Measurements from ENCODE around the gene OR1L6.

The OR1L6 gene, protein sequence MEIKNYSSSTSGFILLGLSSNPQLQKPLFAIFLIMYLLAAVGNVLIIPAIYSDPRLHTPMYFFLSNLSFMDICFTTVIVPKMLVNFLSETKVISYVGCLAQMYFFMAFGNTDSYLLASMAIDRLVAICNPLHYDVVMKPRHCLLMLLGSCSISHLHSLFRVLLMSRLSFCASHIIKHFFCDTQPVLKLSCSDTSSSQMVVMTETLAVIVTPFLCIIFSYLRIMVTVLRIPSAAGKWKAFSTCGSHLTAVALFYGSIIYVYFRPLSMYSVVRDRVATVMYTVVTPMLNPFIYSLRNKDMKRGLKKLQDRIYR

DNA sequence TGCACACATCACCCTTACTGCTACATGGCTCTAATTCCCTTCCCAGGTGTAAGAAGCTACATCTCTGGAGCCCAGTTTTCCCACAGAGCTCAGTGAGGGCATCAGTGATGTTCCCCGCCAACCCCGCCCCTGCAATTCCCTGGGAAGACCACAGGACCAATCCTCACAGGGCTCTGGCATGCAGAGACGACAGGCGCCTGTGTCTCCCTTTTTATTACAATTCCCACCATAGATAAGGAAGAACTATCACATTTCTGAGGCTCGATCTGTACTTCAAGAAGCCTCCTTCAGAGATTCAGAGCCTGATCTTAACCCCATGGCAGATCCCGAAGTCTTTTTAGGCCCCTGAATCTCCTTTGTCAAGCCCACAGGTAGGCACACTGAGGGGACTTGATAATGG is at the start of gene OR1L6:
OR1L6 (plus strand) TSS at position 301 of the 400 bp plus-strand sequence. CDS start 7,545 bp downstream, outside the sequence.
- no peak for DNase-seq

DNA sequence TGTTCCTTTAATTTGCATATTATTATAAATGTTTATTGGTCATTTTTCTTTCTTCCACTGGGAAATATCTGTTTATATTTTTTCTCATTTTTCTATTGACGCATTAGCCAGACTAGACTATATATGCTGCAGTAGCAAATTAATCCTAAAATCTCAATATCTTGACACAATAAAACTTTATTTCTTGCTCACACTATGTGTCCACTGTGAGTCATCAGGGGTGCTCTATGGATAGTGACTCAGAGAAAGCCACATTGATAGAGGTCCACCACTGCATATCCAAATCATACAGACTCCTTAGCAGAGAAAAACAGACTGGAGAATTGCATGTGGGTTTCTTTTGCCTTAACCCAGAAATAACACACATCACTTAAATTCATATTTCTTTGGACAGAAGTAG is 46.4 kb upstream of the OR1L6 start:
- no peak for DNase-seq

DNA sequence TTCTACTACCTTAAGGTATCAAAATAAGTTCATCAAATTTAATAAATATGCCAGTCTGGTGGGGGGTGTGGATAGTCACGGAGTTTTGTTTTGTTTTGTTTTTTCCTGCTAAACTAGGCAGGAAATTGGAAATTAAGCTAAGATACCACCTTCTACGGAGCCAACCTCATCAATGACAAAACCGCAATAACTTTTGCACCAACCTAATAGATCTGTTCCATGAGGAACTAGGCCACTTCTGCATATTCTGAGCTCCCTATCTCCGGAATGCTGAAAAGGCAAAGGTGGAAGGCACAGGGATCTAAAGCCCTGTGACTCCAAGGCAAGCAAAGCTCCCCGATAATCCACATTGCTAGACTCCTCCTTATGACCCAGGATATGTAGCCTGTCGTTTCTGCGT is 24.1 kb upstream of the OR1L6 start:
- no peak for DNase-seq

DNA sequence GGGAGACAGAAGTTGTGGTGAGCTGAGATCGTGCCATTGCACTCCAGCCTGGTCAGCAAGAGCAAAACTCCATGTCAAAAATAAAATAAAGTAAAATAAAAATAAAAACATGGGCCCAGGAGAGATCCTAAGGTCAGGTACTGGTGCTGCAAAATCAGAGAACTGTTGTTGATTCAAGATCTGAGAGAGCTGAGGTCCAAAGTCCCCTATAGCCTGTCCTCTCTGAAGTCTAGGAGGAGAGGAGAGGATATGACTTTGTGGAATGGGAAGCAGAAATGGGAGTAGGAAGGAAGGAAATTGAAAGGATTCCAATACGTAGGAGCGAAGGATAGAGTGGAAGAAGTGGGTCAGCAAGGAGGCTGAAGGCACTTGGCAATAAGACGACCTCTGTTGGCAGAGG is 22.9 kb upstream of the OR1L6 start:
- DNase-seq: no peak

DNA sequence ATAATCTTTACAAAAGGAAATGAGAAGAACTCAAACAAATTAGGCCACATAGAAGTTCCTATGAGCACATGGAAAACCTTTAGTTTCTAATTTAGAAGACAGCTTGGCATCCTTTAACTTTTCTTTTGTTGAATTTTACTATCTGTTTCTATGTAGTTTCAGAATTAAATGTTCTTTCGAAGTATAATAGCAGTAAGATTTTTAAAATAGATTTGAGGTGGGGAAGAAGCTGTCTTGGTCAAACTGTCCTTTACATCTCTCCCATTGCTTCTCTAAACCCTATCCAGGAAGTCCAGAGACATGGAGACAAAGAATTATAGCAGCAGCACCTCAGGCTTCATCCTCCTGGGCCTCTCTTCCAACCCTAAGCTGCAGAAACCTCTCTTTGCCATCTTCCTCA is 18.4 kb upstream of the OR1L6 start, which contains the start of gene OR1L4:
OR1L4 (plus strand) TSS at position 301 of the 400 bp plus-strand sequence; CDS start at position 301, 0 bp downstream.
- no peak for DNase-seq

DNA sequence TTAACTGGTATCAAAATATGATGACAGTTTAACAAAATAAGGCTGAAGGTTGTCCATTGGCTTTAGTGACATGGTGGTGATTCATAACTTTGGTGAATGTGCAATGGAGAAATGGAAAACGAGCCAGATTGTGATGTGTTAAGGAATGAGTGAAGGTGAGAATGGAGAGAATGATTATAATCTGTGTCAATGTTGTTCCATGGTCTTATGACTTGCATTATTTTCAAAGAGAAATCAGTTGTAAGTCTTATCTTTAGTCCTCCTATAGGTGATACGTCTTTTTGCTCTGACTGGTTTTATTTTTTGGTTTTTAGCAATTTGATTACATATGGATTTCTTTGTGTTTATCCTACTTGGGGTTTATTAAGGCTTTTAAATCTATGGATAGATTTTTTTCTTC is 12.7 kb downstream of the OR1L6 start:
- no peak for DNase-seq

DNA sequence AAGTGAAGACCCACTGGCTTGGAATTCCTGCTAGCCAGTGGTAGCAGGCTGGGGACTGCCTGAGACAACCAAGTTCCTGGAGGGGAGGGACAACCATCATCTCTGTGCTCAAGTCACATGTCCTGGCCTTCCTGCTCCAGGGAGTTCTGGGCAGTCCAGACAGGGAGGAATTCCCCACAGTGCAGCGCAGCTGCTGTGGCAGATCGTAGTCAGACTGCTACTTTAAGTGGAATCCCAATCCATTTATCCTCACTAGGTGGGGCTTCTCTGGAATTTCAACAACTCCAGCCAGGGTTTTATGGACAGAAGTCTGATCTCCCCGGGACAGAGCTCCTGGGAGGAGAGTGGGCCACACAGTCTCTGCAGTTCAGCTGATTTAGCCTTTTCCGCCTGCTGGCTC is 25.7 kb downstream of the OR1L6 start:
- no peak for DNase-seq

DNA sequence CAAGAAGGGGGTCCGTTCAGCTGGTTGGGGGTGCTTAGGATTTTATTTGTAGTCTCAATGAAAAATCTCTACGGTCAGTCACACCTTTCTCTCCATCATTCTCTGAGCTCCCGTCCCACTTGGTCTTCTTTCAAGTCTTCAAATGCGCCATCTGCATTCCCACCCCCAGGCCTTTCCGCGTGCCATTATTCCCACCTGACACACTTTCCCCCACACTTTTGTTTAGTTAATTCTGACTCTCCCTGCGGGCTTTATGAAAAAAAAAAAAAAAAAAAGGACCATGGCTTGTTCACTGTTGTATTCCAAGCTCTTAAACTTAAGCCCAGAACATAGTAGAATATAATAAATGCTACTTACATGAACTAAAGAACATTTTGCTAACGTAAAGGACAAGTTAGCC is 34.9 kb downstream of the OR1L6 start:
- DNase-seq: no peak

DNA sequence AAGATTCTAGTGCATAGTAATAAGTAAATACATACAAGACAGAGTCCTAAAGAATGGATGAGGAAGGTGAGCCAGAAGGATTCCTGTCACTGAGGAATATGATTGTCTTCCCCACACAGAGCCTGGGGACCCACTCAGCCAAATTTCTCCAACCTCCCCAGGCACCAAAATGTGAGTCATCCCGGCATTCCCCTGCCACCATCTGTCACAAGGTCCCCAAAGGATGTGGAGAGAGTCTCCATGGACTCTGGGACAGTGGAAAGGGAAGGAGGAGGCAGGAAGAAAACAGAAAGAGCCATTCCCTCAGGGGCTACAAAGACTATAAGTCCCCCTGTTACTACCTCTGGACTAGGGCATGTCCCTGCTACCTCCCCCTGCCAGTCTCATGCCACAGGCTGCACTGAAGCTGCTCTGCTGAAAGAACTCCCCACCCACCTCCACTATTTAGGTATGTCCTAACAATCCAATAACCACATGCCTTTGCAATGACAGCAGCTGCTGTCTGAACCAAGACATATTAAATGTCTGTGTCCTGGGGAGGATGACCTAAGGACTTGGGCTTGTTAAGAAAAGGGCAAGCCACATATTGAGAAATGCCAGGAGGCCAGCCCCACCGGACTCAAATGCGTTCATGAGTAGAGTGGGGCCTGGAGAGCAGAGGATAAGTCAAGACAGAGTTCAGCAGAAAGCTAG is 36.0 kb downstream of the OR1L6 start:
- no peak for DNase-seq

DNA sequence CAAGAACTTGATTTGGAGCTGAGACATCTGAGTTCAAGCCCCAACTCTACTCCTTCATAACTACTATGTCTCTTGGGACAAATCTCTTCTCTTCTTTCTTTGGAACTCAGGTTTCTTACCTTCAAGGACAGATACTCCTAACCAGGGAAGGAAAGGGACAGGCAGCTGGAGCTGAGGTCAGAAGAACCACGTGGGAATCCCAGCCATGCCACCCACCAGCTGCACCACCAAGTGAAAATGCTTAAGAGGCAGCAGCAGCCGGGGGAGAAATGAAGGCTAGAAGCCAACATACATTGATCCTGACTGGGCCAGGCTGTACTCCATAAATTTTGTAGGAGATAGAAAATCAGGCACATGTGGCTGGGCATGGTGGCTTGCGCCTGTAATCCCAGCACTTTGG is 37.1 kb downstream of the OR1L6 start:
- no peak for DNase-seq

DNA sequence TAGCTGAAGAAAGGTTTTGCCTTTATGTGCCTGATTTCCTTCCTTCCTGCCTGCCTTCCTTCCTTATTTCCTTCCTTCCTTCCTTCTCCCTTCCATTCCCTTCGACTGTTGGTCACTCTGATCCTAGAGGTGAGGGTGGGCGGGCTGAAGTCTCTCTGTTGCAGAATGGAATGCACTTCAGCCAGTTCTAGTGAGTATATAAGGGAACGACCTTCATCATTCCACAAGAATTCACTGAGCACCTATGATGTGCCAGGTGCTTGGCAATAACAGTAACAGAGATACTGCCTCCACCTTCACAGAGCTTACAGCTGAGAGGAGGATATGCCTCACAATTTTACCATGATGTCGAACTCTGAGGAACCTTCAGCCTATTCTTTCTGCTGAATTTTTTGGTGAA is 37.9 kb downstream of the OR1L6 start:
- no peak for DNase-seq

DNA sequence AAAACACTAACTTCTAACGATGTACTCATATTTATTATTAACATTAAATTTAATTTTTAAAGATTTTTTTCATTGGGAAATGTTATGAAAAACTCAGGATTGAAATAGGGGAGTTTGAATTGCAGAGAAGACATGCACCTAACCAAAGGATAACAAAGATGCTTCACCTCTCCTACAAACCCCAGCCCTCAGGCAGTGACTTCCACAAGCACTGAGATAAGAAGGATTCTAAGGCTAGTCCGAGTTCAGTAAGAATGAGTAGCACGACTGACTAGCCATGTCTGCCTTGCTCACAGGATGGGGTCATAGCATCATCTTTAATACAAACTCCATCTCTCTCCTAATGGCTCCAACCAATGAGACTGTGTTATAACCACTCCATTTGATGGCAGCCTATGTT is 39.6 kb downstream of the OR1L6 start:
- DNase-seq: no peak

DNA sequence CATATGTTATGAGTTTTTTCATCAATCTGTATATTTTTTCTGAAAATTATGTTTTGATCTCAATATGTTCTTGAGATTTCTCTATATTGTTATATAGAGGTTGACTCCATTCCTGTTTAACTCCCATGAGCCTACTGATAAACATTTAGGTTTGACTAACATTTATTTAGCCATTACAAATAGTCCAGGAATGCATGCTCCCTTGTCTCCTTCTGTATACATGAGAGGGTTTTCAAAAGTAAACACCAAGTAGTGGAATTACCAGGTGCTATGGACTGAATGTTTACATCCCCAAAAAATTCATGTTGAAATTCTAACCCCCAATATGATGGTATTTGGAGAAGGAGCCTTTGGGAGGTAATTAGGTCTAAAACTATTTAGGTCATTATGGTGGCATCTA is 43.2 kb downstream of the OR1L6 start:
- no peak for DNase-seq

DNA sequence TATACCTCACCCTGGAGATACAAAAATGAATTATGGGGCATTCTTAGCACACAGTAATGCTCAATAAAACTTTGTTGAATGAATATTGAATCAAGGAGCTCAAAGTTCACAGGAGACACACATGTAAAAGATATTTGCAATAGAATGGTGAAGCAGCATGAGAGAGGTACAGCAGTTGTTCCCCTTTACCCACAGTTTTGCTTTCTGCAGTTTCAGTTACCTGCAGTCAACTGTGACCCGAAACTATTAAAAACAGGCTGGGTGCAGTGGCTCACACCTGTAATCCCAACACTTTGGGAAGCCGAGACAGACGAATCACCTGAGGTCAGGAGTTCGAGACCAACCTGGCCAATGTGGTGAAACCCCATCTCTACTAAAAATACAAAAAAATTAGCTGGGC is 44.2 kb downstream of the OR1L6 start:
- no peak for DNase-seq

DNA sequence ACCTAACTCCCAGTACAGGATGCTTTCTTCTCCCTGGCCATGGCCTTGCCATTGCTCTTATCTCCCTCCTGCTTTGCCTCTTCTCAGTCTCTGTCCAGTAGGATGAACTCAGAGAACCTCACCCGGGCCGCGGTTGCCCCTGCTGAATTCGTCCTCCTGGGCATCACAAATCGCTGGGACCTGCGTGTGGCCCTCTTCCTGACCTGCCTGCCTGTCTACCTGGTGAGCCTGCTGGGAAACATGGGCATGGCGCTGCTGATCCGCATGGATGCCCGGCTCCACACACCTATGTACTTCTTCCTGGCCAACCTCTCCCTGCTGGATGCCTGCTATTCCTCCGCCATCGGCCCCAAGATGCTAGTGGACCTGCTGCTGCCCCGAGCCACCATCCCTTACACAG is 46.7 kb downstream of the OR1L6 start, which contains the start of gene OR5C1:
OR5C1 (plus strand) TSS at position 103 of the 400 bp plus-strand sequence; CDS start at position 103, 0 bp downstream.
- no peak for DNase-seq

DNA sequence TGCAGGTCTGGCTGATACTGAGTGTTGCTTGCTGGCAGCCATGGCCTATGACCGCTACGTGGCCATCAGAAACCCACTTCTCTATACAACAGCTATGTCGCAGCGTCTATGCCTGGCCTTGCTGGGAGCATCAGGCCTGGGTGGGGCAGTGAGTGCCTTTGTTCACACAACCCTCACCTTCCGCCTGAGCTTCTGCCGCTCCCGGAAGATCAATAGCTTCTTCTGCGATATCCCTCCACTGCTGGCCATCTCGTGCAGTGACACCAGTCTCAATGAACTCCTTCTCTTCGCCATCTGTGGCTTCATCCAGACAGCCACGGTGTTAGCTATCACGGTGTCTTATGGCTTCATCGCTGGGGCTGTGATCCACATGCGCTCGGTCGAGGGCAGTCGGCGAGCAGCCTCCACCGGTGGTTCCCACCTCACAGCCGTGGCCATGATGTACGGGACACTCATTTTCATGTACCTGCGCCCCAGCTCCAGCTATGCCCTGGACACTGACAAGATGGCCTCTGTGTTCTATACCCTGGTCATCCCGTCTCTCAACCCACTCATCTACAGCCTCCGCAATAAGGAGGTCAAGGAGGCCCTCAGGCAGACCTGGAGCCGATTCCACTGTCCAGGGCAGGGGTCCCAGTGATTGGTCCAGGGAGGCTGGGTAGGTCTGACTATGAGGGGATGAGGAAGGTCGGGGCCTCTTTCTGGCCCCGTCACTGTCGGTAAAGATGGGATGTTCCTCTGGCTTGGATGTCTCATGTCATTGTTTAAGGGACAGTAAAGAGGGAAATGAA is 47.3 kb downstream of the OR1L6 start:
- no peak for DNase-seq

DNA sequence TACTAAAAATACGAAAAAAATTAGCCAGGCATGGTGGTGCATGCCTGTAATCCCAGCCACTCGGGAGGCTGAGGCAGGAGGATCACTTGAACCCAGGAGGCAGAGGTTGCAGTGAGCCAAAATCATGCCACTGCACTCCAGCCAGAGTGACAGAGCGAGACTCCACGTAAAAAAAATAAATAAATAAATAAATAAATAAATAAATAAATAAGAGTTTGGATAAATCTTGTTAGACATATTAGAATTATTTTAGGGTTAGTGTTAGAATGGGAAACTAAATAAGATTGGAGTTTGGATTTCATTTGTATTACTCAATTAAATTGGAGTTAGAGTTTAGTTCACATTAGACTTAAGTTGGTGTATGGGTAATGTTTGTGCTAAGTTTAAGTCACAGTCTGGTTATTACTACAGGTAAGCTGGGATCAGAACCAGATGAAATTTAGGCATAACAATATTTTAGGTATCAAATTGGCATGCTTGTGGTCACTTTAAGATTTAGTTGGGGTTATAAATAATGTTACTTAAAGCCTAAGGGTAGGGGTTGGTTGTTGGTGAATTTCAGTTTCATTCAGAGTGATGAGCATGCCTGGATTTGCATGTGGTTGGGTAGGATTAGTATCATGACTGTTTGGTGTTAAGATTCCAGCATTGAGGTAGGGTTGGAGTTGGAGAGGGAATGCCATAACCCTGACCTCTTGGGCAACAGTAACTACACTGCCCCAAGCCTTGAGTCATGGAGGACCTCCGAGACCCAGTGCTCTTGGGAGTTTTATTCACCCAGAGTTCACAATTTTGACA is 50.0 kb downstream of the OR1L6 start:
- no peak for DNase-seq

DNA sequence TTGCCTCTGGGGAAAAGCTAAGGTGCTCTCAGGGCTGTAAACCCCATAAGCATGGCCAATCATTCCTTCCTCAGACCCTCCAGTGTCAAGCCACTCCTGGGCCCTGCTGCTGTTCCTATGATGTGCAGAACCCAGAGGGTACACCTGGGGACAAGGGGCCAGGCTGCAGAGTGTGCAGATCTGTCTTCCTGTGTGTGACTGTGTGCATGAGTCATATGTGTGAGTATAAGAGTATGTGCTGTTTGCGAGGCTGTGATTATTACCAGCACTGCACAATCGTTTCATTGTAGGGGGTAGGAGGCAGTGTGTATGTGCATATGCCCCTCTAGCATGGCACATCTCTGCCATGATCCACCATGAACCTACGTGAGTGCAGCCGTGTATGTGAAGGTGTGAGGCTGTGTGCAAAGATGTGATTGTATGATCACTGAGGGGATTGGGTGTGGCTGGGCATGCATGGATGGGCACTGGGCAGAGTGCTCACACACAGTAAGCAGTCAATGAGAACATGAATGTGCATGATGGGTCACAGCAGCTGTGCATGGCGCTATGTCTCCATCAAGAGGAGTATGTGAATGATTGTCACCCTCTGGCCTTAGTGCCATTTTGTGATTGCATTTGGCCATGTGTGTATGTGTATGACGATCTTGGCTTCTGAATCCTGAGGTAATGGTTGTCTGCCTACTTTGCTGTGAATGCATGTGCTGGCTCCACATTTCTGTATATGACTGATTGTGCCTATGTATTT is 55.4 kb downstream of the OR1L6 start:
- DNase-seq: no peak

All from activated CD4-positive, alpha-beta T cell treated with anti-CD3 and anti-CD28 coated beads for 48 hours (primary cell).